H1 (cell line): ENCODE data around the gene C10orf120. TPM values are rescaled to one million over a fixed set of nuclear protein-coding genes. Genes with fewer than 3 reads are reported as not detected.

Experiments
- CTCF ChIA-PET: fragments of 300-600 bp; sonication (Branson Sonifier 250); formaldehyde crosslinking; loops from one replicate; lab custom pipeline; 2021; ENCODE audit not compliant: partially characterized antibody; lab: Charles Lee
- POLR2A ChIA-PET: fragments of 300-600 bp; sonication (Branson Sonifier 250); formaldehyde crosslinking; loops from one replicate; lab custom pipeline; 2021; ENCODE audit warnings: inconsistent platforms; ENCODE audit not compliant: partially characterized antibody; lab: Charles Lee
- DNase-seq, 2 experiments: peaks; one replicate each; pipeline versions ENCODE4 v3.0.0 to v3.0.0-alpha.2; 2010 to 2022; ENCODE audit warnings: low spot score in 2 of 2, low read depth in 1 of 2, mixed read lengths in 1 of 2
- FAIRE-seq: peaks from 2 replicates; lab custom pipeline; 2011; peaks lifted over from hg19 to GRCh38; lab: Jason Lieb, UNC
- H2AFZ ChIP-seq: 2 replicates; pipeline ENCODE4 v1.8.1; 2012; ENCODE audit warnings: low read length, inconsistent platforms
- H2AK5ac ChIP-seq: 2 replicates; pipeline ENCODE4 v1.6.1; 2013; ENCODE audit warnings: low read depth, low read length
- H2BK120ac ChIP-seq: replicated peaks from 2 replicates; pipeline ENCODE3; 2013; ENCODE audit warnings: low read depth, low read length, inconsistent platforms
- H2BK12ac ChIP-seq: 2 replicates; pipeline ENCODE4 v1.6.1; 2013; ENCODE audit warnings: low read depth, low read length
- H2BK15ac ChIP-seq: 2 replicates; pipeline ENCODE4 v1.6.1; 2013; ENCODE audit warnings: low read length
- H2BK20ac ChIP-seq: 2 replicates; pipeline ENCODE4 v1.6.1; 2013; ENCODE audit warnings: low read length
- H2BK5ac ChIP-seq: 2 replicates; pipeline ENCODE4 v1.6.1; 2013; ENCODE audit warnings: low read depth, low read length
- H3K14ac ChIP-seq: 2 replicates; pipeline ENCODE4 v1.6.1; 2013; ENCODE audit warnings: inconsistent platforms; ENCODE audit not compliant: insufficient read length
- H3K18ac ChIP-seq: 2 replicates; pipeline ENCODE4 v1.6.1; 2013; ENCODE audit warnings: low read length; ENCODE audit errors: extremely low read depth
- H3K23ac ChIP-seq: 2 replicates; pipeline ENCODE4 v1.6.1; 2013; ENCODE audit warnings: inconsistent platforms; ENCODE audit not compliant: insufficient read length
- H3K23me2 ChIP-seq: 2 replicates; pipeline ENCODE4 v1.6.1; 2013; ENCODE audit warnings: low read depth, low read length
- H3K27ac ChIP-seq: 2 replicates; pipeline ENCODE4 v1.6.1; 2011; ENCODE audit warnings: low read depth, low read length, inconsistent platforms
- H3K27me3 ChIP-seq, 4 experiments: replicated peaks in 1 of 4; 1 replicate in 1 of 4; 2 replicates in 3 of 4; pipeline versions ENCODE4 v1.6.1 to v1.8.1; 2011 to 2013; ENCODE audit warnings: low read length in 3 of 4, mild to moderate bottlenecking in 3 of 4, inconsistent platforms in 2 of 4, mixed read lengths in 2 of 4, moderate library complexity in 1 of 4; ENCODE audit not compliant: control insufficient read depth in 3 of 4, insufficient read depth in 3 of 4; ENCODE audit errors: extremely low read depth in 1 of 4
- H3K36me3 ChIP-seq, 4 experiments: 2 replicates each; pipeline versions ENCODE4 v1.6.1 to v1.8.1; 2011 to 2013; ENCODE audit warnings: mild to moderate bottlenecking in 4 of 4, low read length in 3 of 4, moderate library complexity in 2 of 4, control low read depth in 1 of 4, inconsistent platforms in 1 of 4; ENCODE audit not compliant: insufficient read depth in 4 of 4, control insufficient read depth in 2 of 4
- H3K4ac ChIP-seq: replicated peaks from 2 replicates; pipeline ENCODE3; 2013; ENCODE audit warnings: low read length, low read depth, mixed read lengths, inconsistent platforms; ENCODE audit not compliant: insufficient read length
- H3K4me1 ChIP-seq, 4 experiments: replicated peaks in 1 of 4; 1 replicate in 1 of 4; 2 replicates in 3 of 4; pipeline versions ENCODE4 v1.6.1 to v1.8.1; 2011 to 2013; ENCODE audit warnings: low read length in 3 of 4, inconsistent platforms in 2 of 4, mixed read lengths in 1 of 4; ENCODE audit not compliant: insufficient read depth in 4 of 4, control insufficient read depth in 3 of 4
- H3K4me2 ChIP-seq, 2 experiments: 2 replicates each; pipeline versions ENCODE4 v1.6.1 to v1.8.1; 2011 to 2013; ENCODE audit warnings: low read depth in 2 of 2, low read length in 2 of 2, control low read depth in 1 of 2, inconsistent platforms in 1 of 2, mild to moderate bottlenecking in 1 of 2; ENCODE audit not compliant: insufficient read depth in 1 of 2
- H3K4me3 ChIP-seq, 4 experiments: fragments of 200-600, 300-600 bp in 1 of 4; sonication (generic), shearing (Covaris generic), sonication (Bioruptor Twin) in 1 of 4; 2 replicates each; pipeline versions ENCODE4 v1.5.1 to v1.8.1; 2011 to 2016; ENCODE audit warnings: low read length in 4 of 4, low read depth in 3 of 4, control low read depth in 2 of 4, inconsistent platforms in 2 of 4, mild to moderate bottlenecking in 2 of 4, mixed read lengths in 1 of 4, moderate library complexity in 1 of 4; ENCODE audit not compliant: insufficient read depth in 2 of 4; ENCODE audit errors: extremely low read depth in 1 of 4
- H3K56ac ChIP-seq: replicated peaks from 2 replicates; pipeline ENCODE3; 2013; ENCODE audit warnings: low read depth, mild to moderate bottlenecking, mixed read lengths, low read length, inconsistent platforms; ENCODE audit not compliant: insufficient read length
- H3K79me1 ChIP-seq: 2 replicates; pipeline ENCODE4 v1.6.1; 2013; ENCODE audit warnings: low read depth, low read length, control low read depth
- H3K79me2 ChIP-seq, 2 experiments: 2 replicates each; pipeline versions ENCODE4 v1.6.1 to v1.8.1; 2012 to 2013; ENCODE audit warnings: low read length in 2 of 2, mild to moderate bottlenecking in 2 of 2, inconsistent platforms in 1 of 2; ENCODE audit not compliant: insufficient read depth in 2 of 2, control insufficient read depth in 1 of 2
- H3K9ac ChIP-seq, 4 experiments: replicated peaks in 1 of 4; 1 replicate in 1 of 4; 2 replicates in 3 of 4; pipeline versions ENCODE4 v1.6.1 to v1.8.1; 2011 to 2013; ENCODE audit warnings: low read depth in 3 of 4, low read length in 3 of 4, control low read depth in 2 of 4, mild to moderate bottlenecking in 2 of 4, moderate library complexity in 2 of 4, inconsistent platforms in 1 of 4; ENCODE audit errors: extremely low read depth in 1 of 4
- H3K9me3 ChIP-seq, 2 experiments: 2 replicates each; pipeline versions ENCODE4 v1.6.1 to v1.8.1; 2012 to 2013; ENCODE audit warnings: mild to moderate bottlenecking in 2 of 2, moderate library complexity in 2 of 2, control low read depth in 1 of 2, inconsistent platforms in 1 of 2, low read depth in 1 of 2, low read length in 1 of 2, mixed read lengths in 1 of 2; ENCODE audit not compliant: insufficient read depth in 2 of 2
- H4K20me1 ChIP-seq, 2 experiments: replicated peaks in 1 of 2; 2 replicates each; pipeline versions ENCODE3 to v1.8.1; 2011 to 2013; ENCODE audit warnings: inconsistent platforms in 2 of 2, low read length in 2 of 2, mild to moderate bottlenecking in 1 of 2; ENCODE audit not compliant: insufficient read depth in 2 of 2, control insufficient read depth in 1 of 2
- H4K5ac ChIP-seq: 2 replicates; pipeline ENCODE4 v1.6.1; 2013; ENCODE audit warnings: low read length, low read depth, mixed read lengths, inconsistent platforms; ENCODE audit not compliant: insufficient read length
- H4K8ac ChIP-seq: 2 replicates; pipeline ENCODE4 v1.8.0; 2013; ENCODE audit warnings: mild to moderate bottlenecking, moderate library complexity, low read length, inconsistent platforms; ENCODE audit not compliant: insufficient read depth; ENCODE audit errors: extremely low read depth
- H4K91ac ChIP-seq: replicated peaks from 2 replicates; pipeline ENCODE3; 2013; ENCODE audit warnings: low read length, mixed read lengths, inconsistent platforms; ENCODE audit not compliant: insufficient read length
- E2F6 ChIP-seq: IDR thresholded peaks from 2 replicates; pipeline ENCODE4 v1.6.1; 2012; ENCODE audit warnings: inconsistent platforms
- HDAC2 ChIP-seq, 2 experiments: fragments of 300-600 bp in 1 of 2; sonication (generic) in 1 of 2; IDR thresholded peaks; 2 replicates each; pipeline ENCODE4 v1.6.1; 2011 to 2012; ENCODE audit warnings: low read depth in 2 of 2, low read length in 2 of 2, mild to moderate bottlenecking in 2 of 2, moderate library complexity in 2 of 2, borderline replicate concordance in 1 of 2, inconsistent platforms in 1 of 2
- KDM4A ChIP-seq: IDR thresholded peaks from one replicate; pipeline ENCODE4 v1.7.1; 2012; ENCODE audit warnings: low read depth, mild to moderate bottlenecking, moderate library complexity, low read length, inconsistent platforms; ENCODE audit not compliant: severe bottlenecking
- NANOG ChIP-seq: IDR thresholded peaks from 2 replicates; pipeline ENCODE4 v1.6.1; 2011; ENCODE audit warnings: low read length, low read depth, mild to moderate bottlenecking, inconsistent platforms; ENCODE audit not compliant: insufficient read depth, poor library complexity, severe bottlenecking
- NRF1 ChIP-seq: IDR thresholded peaks from 2 replicates; pipeline ENCODE4 v1.6.1; 2011; ENCODE audit warnings: mild to moderate bottlenecking, low read depth, low read length, improper control_type of control experiment
- POLR2AphosphoS5 ChIP-seq: IDR thresholded peaks from 2 replicates; pipeline ENCODE4 v1.6.1; 2011; ENCODE audit warnings: low read depth, low read length
- SIX5 ChIP-seq: IDR thresholded peaks from 2 replicates; pipeline ENCODE4 v1.6.1; 2011; ENCODE audit warnings: mild to moderate bottlenecking, low read depth, low read length
- SP1 ChIP-seq: IDR thresholded peaks from 2 replicates; pipeline ENCODE4 v1.6.1; 2011; ENCODE audit warnings: low read depth, low read length
- WGBS, 2 experiments: shearing (Covaris generic) in 1 of 2; methylation state at CpG; one replicate each; pipeline versions ENCODE4 v1.1.6 to v1.1.7; 2013 to 2015; ENCODE audit warnings: low lambda C conversion rate in 2 of 2, mixed read lengths in 2 of 2, inconsistent platforms in 1 of 2, low coverage in 1 of 2, missing lambda C conversion rate in 1 of 2; ENCODE audit not compliant: insufficient replicate concordance in 2 of 2, insufficient coverage in 1 of 2, insufficient read length in 1 of 2; ENCODE audit errors: extremely low coverage in 1 of 2, missing lambda C conversion rate in 1 of 2; 5-methylcytosine and 5-hydroxymethylcytosine counted together
- polyA plus RNA-seq, 7 experiments: library from polyadenylated mRNA; depleted of rRNA in 3 of 7; stranded (reverse) in 5 of 7; unstranded in 2 of 7; fragments of >200 nt in 5 of 7; fragments of 200-250 nt in 2 of 7; gene quantifications; 1 replicate in 5 of 7; 2 replicates in 1 of 7; 4 replicates in 1 of 7; pipeline versions ENCODE4 v1.2.1 to v1.2.3, GENCODE V29; 2011 to 2013; ENCODE audit warnings: missing spikeins in 2 of 7, mixed read lengths in 2 of 7
- total RNA-seq: library from RNA; stranded (reverse); fragmentation: NEBNext Ultra II Directional; extraction: Animal tissue kit (Norgen Biotek cat#: 25700); gene quantifications from 2 replicates; pipeline ENCODE4 v1.2.1, GENCODE V29; 2021

C10orf120 gene
- total and polyA plus RNA-seq, 2 of the 8 experiments (the other 6 are each of a cell fraction or from before 2014, with no cell fraction given) = not detected

- no peak overlapping the region for H3K9ac ChIP-seq
- no peak for TF ChIP-seq NANOG
- TF ChIP-seq SP1 = no peak
- no peak for TF ChIP-seq NRF1
- no peak for TF ChIP-seq E2F6
- TF ChIP-seq POLR2AphosphoS5 = no peak
- no peak for TF ChIP-seq HDAC2 (IDR thresholded peaks at IDR 0.05; ENCODE audit: borderline replicate concordance in 1 of 2, low read depth in 2 of 2, low read length in 2 of 2)
- no peak for TF ChIP-seq KDM4A
- no peak for TF ChIP-seq SIX5
- TF ChIP-seq, all 59 proteins: peak for 0
- H3K56ac ChIP-seq = no peak overlapping the region
- no peak overlapping the region for H2BK20ac ChIP-seq
- no peaks in the 10 kb centered on the region for H3K36me3 ChIP-seq
- H2BK120ac ChIP-seq = no peak overlapping the region
- no peak overlapping the region for H2AFZ ChIP-seq
- no peak overlapping the region for H2BK5ac ChIP-seq
- no peak overlapping the region for H3K14ac ChIP-seq
- H4K8ac ChIP-seq = no peak overlapping the region
- no peaks in the 10 kb centered on the region; a peak in 1 of 4 replicates for H3K9me3 ChIP-seq
- no peak overlapping the region for H2BK15ac ChIP-seq
- DNase-seq (no peak), FAIRE-seq (no peak)
- no peak overlapping the region for H3K4me3 ChIP-seq
- H3K79me2 ChIP-seq = no peaks in the 10 kb centered on the region
- no peaks in the 10 kb centered on the region for H4K20me1 ChIP-seq
- WGBS, 2 experiments = 86% methylated on average over 5 of the region's 5 CpGs; no CpG with 5 or more reads in 1 of the 2 experiments
- ChIA-PET POLR2A (no interaction called here), CTCF (interaction anchor here (0.6 to 5.9 kb wide), 6 partner anchors 11 to 1843 kb away, joined by 3 to 37 read pairs (median 4); no protein-coding TSS in a partner anchor)
- no peak overlapping the region for H3K27ac ChIP-seq
- 0 out of 7 replicates have a peak, but pooled peaks cover 0 to 2% (median 0%) of the 10 kb centered on the region in 4 experiments for H3K4me1 ChIP-seq
- H4K5ac ChIP-seq = no peak overlapping the region
- no peaks in the 10 kb centered on the region; a peak in 1 of 7 replicates for H3K27me3 ChIP-seq
- H3K4ac ChIP-seq = no peak overlapping the region
- no peak overlapping the region for H3K23ac ChIP-seq
- no peaks in the 10 kb centered on the region for H3K79me1 ChIP-seq
- no peak overlapping the region for H2AK5ac ChIP-seq
- H3K4me2 ChIP-seq = no peak overlapping the region
- H3K18ac ChIP-seq = no peak overlapping the region
- H2BK12ac ChIP-seq = no peak overlapping the region
- H3K23me2 ChIP-seq = no peaks in the 10 kb centered on the region
- H4K91ac ChIP-seq = no peak overlapping the region
Measured at GRCh38 chr10:122692744-122693143, 6.9 kb downstream of the C10orf120 start.
